HCT116 (cell line): ENCODE measurements around the gene PITRM1. TPM values are rescaled to one million over a fixed set of nuclear protein-coding genes. Genes with fewer than 3 reads are reported as not detected.

ENCODE experiments used
- ATAC-seq: fragments of 200-7000 bp; cut with Tn5 transposase; 2 replicates; pipeline ENCODE4 v1.9.1; 2020; ENCODE audit warnings: mild to moderate bottlenecking, moderate library complexity
- BruUV-seq: library from RNA; stranded (reverse); fragments of 400-500 nt; replicated peaks from 2 replicates; lab custom pipeline; 2021; lab: Mats Ljungman, UMichigan
- CTCF ChIA-PET: fragments of 300-600 bp; sonication (Branson Sonifier 250); formaldehyde crosslinking; loops from one replicate; lab custom pipeline; 2021; ENCODE audit warnings: antibody characterized with exemption; lab: Charles Lee
- POLR2A ChIA-PET: fragments of 300-600, 350-600 bp; sonication (Branson Sonifier 250); formaldehyde crosslinking; loops from one replicate; lab custom pipeline; 2021; ENCODE audit warnings: antibody characterized with exemption; lab: Charles Lee
- RAD21 ChIA-PET, 2 experiments: fragments of 300-600 bp; sonication (Branson Sonifier 250); formaldehyde crosslinking; loops; one replicate each; lab custom pipeline; 2023; ENCODE audit warnings: low total read pairs in 2 of 2; ENCODE audit not compliant: uncharacterized antibody in 2 of 2, unreplicated experiment in 2 of 2, low non-redundant PET in 1 of 2; lab: Charles Lee
- DNase-seq: peaks from one replicate; pipeline ENCODE4 v3.0.0-alpha.2; 2010; ENCODE audit warnings: low read depth, low spot score
- H2AFZ ChIP-seq: fragments of 200-600 bp; shearing (Covaris generic), sonication (generic); 2 replicates; pipeline ENCODE4 v1.6.1; 2017; ENCODE audit warnings: low read depth, mixed run types, mixed read lengths, antibody characterized with exemption, low read length; ENCODE audit not compliant: poor library complexity, severe bottlenecking
- H3K27ac ChIP-seq: 2 replicates; pipeline ENCODE4 v1.5.1; 2012; ENCODE audit warnings: low read depth, low read length
- H3K27me3 ChIP-seq: fragments of 200-600 bp; sonication (generic); 2 replicates; pipeline ENCODE4 v1.6.1; 2016; ENCODE audit warnings: mixed run types, low read length, mixed read lengths; ENCODE audit not compliant: insufficient read depth
- H3K36me3 ChIP-seq, 2 experiments: fragments of 200-500 bp in 1 of 2; fragments of 200-600 bp in 1 of 2; sonication (Bioruptor generic) in 1 of 2; sonication (generic) in 1 of 2; 2 replicates each; pipeline versions ENCODE4 v1.5.1 to v1.6.1; 2014 to 2016; ENCODE audit warnings: low read length in 2 of 2, inconsistent platforms in 1 of 2, mixed read lengths in 1 of 2, mixed run types in 1 of 2; ENCODE audit not compliant: insufficient read depth in 2 of 2, control insufficient read depth in 1 of 2
- H3K4me1 ChIP-seq, 2 experiments: fragments of 200-600 bp in 1 of 2; sonication (generic) in 1 of 2; 2 replicates each; pipeline versions ENCODE4 v1.5.1 to v1.6.1; 2012 to 2017; ENCODE audit warnings: low read length in 2 of 2, inconsistent platforms in 1 of 2, mild to moderate bottlenecking in 1 of 2, mixed read lengths in 1 of 2, mixed run types in 1 of 2, moderate library complexity in 1 of 2; ENCODE audit not compliant: insufficient read depth in 2 of 2, control insufficient read depth in 1 of 2
- H3K4me2 ChIP-seq: fragments of 200-600 bp; sonication (generic); 2 replicates; pipeline ENCODE4 v1.6.1; 2017; ENCODE audit warnings: mixed run types, low read length, mixed read lengths
- H3K4me3 ChIP-seq, 2 experiments: fragments of 200-600 bp in 1 of 2; sonication (generic) in 1 of 2; replicated peaks in 1 of 2; 2 replicates each; pipeline ENCODE4 v1.5.1; 2011 to 2016; ENCODE audit warnings: low read length in 2 of 2, control low read depth in 1 of 2, low read depth in 1 of 2, mild to moderate bottlenecking in 1 of 2, mixed read lengths in 1 of 2, mixed run types in 1 of 2
- H3K79me2 ChIP-seq: fragments of 200-600 bp; sonication (generic); 2 replicates; pipeline ENCODE4 v1.6.1; 2017; ENCODE audit warnings: mild to moderate bottlenecking, mixed run types, low read length, moderate library complexity, mixed read lengths; ENCODE audit not compliant: insufficient read depth
- H3K9ac ChIP-seq: fragments of 200-600 bp; sonication (generic); 2 replicates; pipeline ENCODE4 v1.6.1; 2016; ENCODE audit warnings: low read length, mixed read lengths
- H3K9me2 ChIP-seq: fragments of 200-600 bp; sonication (generic), shearing (Covaris generic); 2 replicates; pipeline ENCODE4 v1.6.1; 2017; ENCODE audit warnings: mixed run types, mild to moderate bottlenecking, moderate library complexity; ENCODE audit not compliant: insufficient read depth
- H3K9me3 ChIP-seq, 2 experiments: fragments of 200-500 bp in 1 of 2; fragments of 200-600 bp in 1 of 2; sonication (Bioruptor generic) in 1 of 2; sonication (generic) in 1 of 2; 2 replicates each; pipeline ENCODE4 v1.6.1; 2014 to 2017; ENCODE audit warnings: low read length in 2 of 2, mixed read lengths in 2 of 2, inconsistent platforms in 1 of 2, low read depth in 1 of 2, mild to moderate bottlenecking in 1 of 2, mixed run types in 1 of 2, moderate library complexity in 1 of 2; ENCODE audit not compliant: control insufficient read depth in 1 of 2, insufficient read depth in 1 of 2
- H4K20me1 ChIP-seq: fragments of 200-600 bp; sonication (generic), shearing (Covaris generic); 2 replicates; pipeline ENCODE4 v1.6.1; 2017; ENCODE audit warnings: mixed run types, mild to moderate bottlenecking, moderate library complexity; ENCODE audit not compliant: insufficient read depth
- CBX3 ChIP-seq: IDR thresholded peaks from 2 replicates; pipeline ENCODE4 v1.6.1; 2012; ENCODE audit warnings: low read depth
- CEBPB ChIP-seq: IDR thresholded peaks from 2 replicates; pipeline ENCODE4 v1.6.1; 2012; ENCODE audit warnings: low read depth
- EGR1 ChIP-seq: IDR thresholded peaks from 2 replicates; pipeline ENCODE4 v1.6.1; 2012; ENCODE audit warnings: low read depth
- ELF1 ChIP-seq: IDR thresholded peaks from 2 replicates; pipeline ENCODE4 v1.6.1; 2012; ENCODE audit warnings: low read depth, borderline replicate concordance
- EZH2 ChIP-seq: fragments of 200-600 bp; sonication (generic); IDR thresholded peaks from 2 replicates; pipeline ENCODE4 v1.6.1; 2017; ENCODE audit warnings: antibody characterized with exemption, mixed run types
- JUND ChIP-seq: IDR thresholded peaks from 2 replicates; pipeline ENCODE4 v1.6.1; 2012
- POLR2A ChIP-seq: IDR thresholded peaks from 2 replicates; pipeline ENCODE4 v1.7.0; 2011; ENCODE audit warnings: borderline replicate concordance; ENCODE audit not compliant: insufficient read depth, insufficient read length; ENCODE audit errors: extremely low read depth
- POLR2AphosphoS5 ChIP-seq: IDR thresholded peaks from 2 replicates; pipeline ENCODE4 v1.6.1; 2011; ENCODE audit warnings: mild to moderate bottlenecking, low read depth, low read length, moderate library complexity
- RAD21 ChIP-seq: IDR thresholded peaks from 2 replicates; pipeline ENCODE4 v1.6.1; 2012; ENCODE audit warnings: low read depth, mild to moderate bottlenecking
- REST ChIP-seq: IDR thresholded peaks from 2 replicates; pipeline ENCODE4 v1.6.1; 2012; ENCODE audit warnings: low read depth
- SP1 ChIP-seq: IDR thresholded peaks from 2 replicates; pipeline ENCODE4 v1.6.1; 2012; ENCODE audit warnings: low read depth
- TCF7L2 ChIP-seq: IDR thresholded peaks from 2 replicates; pipeline ENCODE4 v1.7.0; 2011; ENCODE audit warnings: borderline replicate concordance, inconsistent platforms; ENCODE audit not compliant: insufficient read depth, insufficient read length; ENCODE audit errors: extremely low read depth
- ZFX ChIP-seq: fragments of 450-650 bp; IDR thresholded peaks from 2 replicates; pipeline ENCODE4 v1.6.1; 2017
- intact Hi-C: fragments of 100-400 bp; cut with micrococcal nuclease; formaldehyde crosslinking; loops from 2 replicates; pipeline ENCODE4 v1.10.0; 2022
- total RNA-seq: library from RNA; stranded (reverse); gene quantifications from one replicate; pipeline ENCODE4 v1.2.1, GENCODE V29; 2021; ENCODE audit not compliant: unreplicated experiment

Gene PITRM1
- total RNA-seq, 1 experiment from 2014 or later, result 59.5 TPM

DNA sequence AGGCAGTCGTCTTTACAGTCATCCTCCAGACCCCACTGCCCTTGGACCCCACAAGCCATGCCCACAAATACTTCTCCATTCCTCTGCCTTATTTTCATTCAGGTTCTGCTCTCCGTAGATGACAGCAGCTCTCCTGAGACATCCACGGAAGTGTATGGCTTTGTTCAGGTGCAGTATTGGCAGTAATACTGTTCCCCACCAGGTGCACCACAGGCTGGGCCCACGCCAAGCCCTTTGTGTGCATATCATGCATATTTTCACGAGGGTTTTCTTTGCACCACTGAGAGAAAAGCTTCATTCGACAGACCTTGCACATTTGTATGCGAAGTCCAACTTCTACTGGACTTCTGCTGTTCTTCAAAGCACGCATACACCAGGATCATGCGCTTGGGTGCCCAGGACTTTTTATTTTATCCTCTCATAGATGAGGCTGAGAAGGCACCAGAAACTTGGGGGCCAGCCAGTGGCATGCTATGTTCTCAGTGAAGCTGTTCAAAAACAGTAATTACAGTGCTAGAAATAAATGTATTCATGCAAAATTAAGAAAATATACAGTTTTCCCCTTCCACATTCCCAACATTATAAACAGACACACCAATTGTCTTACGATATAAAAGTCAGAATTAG, 37.8 kb upstream of the PITRM1 start:
- Histone ChIP-seq H3K9me3 (no peaks in the 10 kb centered on the region), H3K9ac (no peak overlapping the region), H3K36me3 (no peaks in the 10 kb centered on the region), H3K27me3 (no peaks in the 10 kb centered on the region; the same call in 1 of the 2 replicates), H3K4me1 (no peaks in the 10 kb centered on the region), H3K79me2 (no peaks in the 10 kb centered on the region), H3K4me3 (no peak overlapping the region), H3K4me2 (no peak overlapping the region), H3K27ac (no peak overlapping the region), H2AFZ (no peak overlapping the region), H4K20me1 (no peaks in the 10 kb centered on the region), H3K9me2 (no peaks in the 10 kb centered on the region)
- BruUV-seq, result no TSS peak
- RAD21 ChIA-PET, result no interaction called here
- CTCF ChIA-PET, result interaction anchor here (1.2 kb wide), 1 partner anchor 13 kb away, joined by 4 read pairs; no protein-coding TSS in a partner anchor
- no peak for ATAC-seq
- no peak for DNase-seq
- POLR2A ChIA-PET, result interaction anchor here (1.5 kb wide), 1 partner anchor 13 kb away, joined by 3 read pairs; no protein-coding TSS in a partner anchor
- intact Hi-C loops, result no loop called here
- TF ChIP-seq EZH2 (no peak), JUND (no peak), EGR1 (no peak), POLR2AphosphoS5 (no peak), ELF1 (no peak), CBX3 (no peak), TCF7L2 (no peak), ZFX (no peak)

GRCh38 chr10:3208481-3209406, 36.2 kb upstream of the PITRM1 start:
- ChIA-PET POLR2A (interaction anchor here (1.5 kb wide), 1 partner anchor 11 kb away, joined by 3 read pairs; no protein-coding TSS in a partner anchor), CTCF (no interaction called here), RAD21 (no interaction called here)
- Histone ChIP-seq H3K9me3 (no peaks in the 10 kb centered on the region), H3K79me2 (no peaks in the 10 kb centered on the region), H3K36me3 (no peaks in the 10 kb centered on the region), H2AFZ (no peak overlapping the region), H3K27ac (no peak overlapping the region), H3K9me2 (no peaks in the 10 kb centered on the region), H3K27me3 (no peaks in the 10 kb centered on the region; the same call in 1 of the 2 replicates), H3K4me1 (no peaks in the 10 kb centered on the region), H3K4me2 (no peak overlapping the region), H3K4me3 (no peak overlapping the region), H4K20me1 (no peaks in the 10 kb centered on the region), H3K9ac (no peak overlapping the region)
- TF ChIP-seq POLR2A (no peak), SP1 (no peak), POLR2AphosphoS5 (no peak), RAD21 (no peak), REST (no peak), ELF1 (no peak), CBX3 (no peak), CEBPB (no peak)
- intact Hi-C loops, result no loop called here
- BruUV-seq, result no TSS peak
- no peak for DNase-seq
- ATAC-seq, result no peak
